Embryonic facial prominence (tissue), 1 donor: ENCODE results near the gene TES.
"Not testable (repeated sequence)": the region's sequence is repeated elsewhere in the genome, so short reads cannot be mapped to it uniquely, and the experiment has no call there.

Source experiments
- DNase-seq: peaks from one replicate; pipeline ENCODE4 v3.0.0-alpha.2; 2016; ENCODE audit errors: extremely low spot score

TES gene

GRCh38 chr7:116284390-116284789 lies 74.1 kb downstream of the TES start:
- no peak for DNase-seq

- DNase-seq, result no peak
These were observed 74.9 kb downstream of the TES start for GRCh38 chr7:116285252-116285651.

- no peak for DNase-seq
These were observed 80.4 kb downstream of the TES start for GRCh38 chr7:116290740-116291139.

GRCh38 chr7:116291937-116292336 lies 81.6 kb downstream of the TES start:
- no peak for DNase-seq

- DNase-seq, result no peak
These were observed 82.0 kb downstream of the TES start for GRCh38 chr7:116292381-116292780.

GRCh38 chr7:116293139-116293538 lies 82.8 kb downstream of the TES start:
- no peak for DNase-seq

DNA sequence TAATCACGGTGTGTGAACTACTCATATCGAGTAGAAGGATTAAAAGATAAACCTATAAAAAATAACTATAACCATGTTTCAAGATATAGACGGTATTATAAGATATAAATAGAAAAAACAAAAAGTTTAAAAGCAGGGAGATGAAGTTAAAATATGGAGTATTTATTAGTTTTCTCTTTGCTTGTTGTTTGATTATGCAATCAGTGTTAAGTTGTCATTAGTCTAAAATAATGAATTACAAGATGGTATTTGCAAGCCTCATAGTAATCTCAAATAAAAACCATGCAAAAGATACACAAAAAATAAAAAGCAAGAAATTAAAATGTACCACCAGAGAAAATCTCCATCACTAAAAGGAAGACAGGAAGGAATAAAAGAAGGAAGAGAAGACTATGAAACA lies 83.3 kb downstream of the TES start:
- no peak for DNase-seq

DNA sequence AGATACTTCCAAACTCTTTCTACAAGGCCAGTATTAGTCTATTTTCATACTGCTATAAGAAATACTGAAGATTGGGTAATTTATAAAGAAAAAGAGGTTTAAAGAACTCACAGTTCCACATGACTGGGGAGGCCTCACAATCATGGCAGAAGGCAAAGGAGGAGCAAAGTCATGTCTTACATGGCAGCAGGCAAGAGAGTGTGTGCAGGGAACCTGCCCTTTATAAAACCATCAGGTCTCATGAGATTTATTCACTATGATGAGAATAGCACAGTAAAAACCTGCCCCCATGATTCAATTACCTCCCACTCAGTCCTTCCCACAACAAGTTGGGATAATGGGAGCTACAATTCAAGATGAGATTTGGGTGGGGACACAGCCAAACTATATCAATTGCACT lies 85.6 kb downstream of the TES start:
- not testable (repeated sequence) for DNase-seq

DNA sequence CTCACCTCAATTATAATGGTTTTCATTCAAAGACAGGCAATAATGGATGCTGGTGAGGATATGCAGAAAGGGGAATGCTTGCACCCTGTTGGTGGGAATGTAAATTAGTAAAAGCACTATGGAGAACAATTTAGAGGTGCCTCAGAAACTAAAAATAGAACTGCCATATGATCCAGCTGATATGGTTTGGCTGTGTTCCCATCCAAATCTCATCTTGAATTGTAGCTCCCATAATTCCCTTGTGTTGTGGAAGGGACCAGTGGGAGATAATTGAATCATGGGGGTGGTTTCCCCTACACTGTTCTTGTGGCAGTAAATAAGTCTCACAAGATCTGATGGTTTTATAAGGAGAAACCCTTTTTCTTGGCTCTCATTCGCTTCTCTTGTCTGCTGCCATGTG lies 87.7 kb downstream of the TES start:
- no peak for DNase-seq

- DNase-seq, result no peak
These were observed 88.2 kb downstream of the TES start for GRCh38 chr7:116298576-116298975.

GRCh38 chr7:116305485-116306408 lies 95.4 kb downstream of the TES start:
- no peak for DNase-seq

DNA sequence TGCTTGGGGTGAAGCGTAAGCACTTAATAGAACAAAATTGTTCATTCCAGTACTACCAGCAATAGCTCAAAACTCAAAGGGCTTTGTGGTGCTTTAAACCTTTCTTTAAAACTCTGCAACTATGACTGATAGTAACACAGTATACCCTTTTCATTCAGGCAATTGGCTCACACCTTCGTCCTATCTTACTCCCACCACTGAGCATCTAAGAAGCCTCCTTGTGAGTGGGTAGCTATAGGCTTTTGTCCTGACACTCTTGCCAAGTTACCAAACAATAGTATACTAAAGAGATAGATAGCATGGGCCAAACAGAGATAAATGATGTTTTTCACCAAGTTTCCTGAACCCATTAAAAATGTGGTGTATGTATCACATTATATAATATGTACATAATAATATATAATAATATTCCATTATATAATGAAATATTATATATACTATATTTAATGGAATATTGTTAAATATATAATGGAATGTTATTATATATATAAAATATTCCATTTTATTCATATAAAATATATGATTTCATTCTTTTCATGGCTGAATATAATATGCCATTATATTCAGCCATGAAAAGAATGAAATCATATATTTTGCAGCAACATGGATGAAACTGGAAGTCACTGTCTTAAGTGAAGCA lies 96.2 kb downstream of the TES start:
- no peak for DNase-seq

GRCh38 chr7:116307253-116307652 lies 96.9 kb downstream of the TES start:
- no peak for DNase-seq
